HG03060 (cell line): ENCODE data around the gene HOXA7.

Experiments used
- ATAC-seq: cut with Tn5 transposase; IDR thresholded peaks from one replicate; pipeline ENCODE4 v1.9.1; 2021; ENCODE audit warnings: low read depth, moderate number of reproducible peaks; ENCODE audit not compliant: unreplicated experiment

Gene HOXA7

GRCh38 chr7:27111042-27111750, 45.3 kb downstream of the HOXA7 start:
- ATAC-seq = no peak

DNA sequence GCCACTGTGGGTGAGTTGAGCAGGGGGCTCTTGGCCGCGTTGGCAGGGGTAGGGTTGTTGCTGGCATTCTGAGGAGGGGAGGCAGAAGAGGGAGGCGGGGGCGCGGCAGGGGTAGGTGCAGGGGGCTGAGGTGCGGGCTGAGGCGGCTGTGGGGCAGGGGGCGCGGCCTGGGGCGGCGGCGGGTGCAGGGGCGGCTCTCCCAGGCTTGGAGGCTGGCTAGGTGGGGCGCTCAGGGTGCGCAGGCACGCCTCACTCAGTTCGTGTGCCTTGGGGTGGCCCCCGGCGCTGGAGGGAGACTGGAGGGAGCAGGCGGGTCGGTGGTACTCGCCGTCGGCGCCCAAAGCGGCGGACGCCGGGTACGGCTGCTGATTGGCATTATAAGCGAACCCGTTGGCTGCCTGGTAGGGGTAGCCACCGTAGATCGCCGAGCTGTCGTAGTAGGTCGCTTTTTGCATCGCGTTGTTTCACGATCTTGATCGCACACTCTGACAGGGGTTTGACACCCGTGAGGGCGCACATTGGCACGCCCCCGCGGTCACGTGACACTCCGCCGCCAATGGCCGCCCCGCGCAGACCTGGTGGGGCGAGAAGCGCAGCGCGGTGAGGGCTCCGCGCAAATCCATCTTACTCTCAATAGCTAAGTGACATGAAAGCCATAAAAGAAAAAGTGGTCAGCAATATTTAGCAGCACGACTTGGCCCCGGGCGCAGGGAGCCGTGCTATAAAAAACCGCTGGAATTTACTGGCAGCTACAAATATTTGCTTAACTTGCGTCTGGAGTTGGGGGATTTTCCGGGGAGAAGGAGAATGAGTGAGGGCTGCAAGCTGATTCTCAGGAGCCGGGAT, 46.1 kb downstream of the HOXA7 start:
- ATAC-seq = no peak

- ATAC-seq = no peak
Measured at GRCh38 chr7:27109466-27110185, 46.8 kb downstream of the HOXA7 start.

- no peak for ATAC-seq
Measured at GRCh38 chr7:27108390-27109127, 47.9 kb downstream of the HOXA7 start.

- no peak for ATAC-seq
Measured at GRCh38 chr7:27107391-27108381, 48.8 kb downstream of the HOXA7 start.

DNA sequence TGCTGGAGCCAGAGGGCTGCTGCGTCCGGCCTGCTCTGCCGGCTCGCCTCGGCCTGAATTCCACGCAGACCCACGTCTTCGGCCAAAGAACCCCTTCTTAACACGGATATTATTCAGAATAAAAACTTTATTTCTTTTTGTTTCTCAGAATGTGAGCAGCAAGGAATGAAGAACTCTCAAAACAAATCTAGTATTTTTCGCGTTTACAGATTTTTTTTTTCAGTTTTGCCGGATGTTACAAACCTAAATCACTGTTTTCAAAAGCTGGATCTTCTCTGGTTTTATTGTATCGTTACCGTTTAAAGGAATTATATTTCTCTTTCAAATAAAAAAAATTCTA, 49.6 kb downstream of the HOXA7 start:
- no peak for ATAC-seq

DNA sequence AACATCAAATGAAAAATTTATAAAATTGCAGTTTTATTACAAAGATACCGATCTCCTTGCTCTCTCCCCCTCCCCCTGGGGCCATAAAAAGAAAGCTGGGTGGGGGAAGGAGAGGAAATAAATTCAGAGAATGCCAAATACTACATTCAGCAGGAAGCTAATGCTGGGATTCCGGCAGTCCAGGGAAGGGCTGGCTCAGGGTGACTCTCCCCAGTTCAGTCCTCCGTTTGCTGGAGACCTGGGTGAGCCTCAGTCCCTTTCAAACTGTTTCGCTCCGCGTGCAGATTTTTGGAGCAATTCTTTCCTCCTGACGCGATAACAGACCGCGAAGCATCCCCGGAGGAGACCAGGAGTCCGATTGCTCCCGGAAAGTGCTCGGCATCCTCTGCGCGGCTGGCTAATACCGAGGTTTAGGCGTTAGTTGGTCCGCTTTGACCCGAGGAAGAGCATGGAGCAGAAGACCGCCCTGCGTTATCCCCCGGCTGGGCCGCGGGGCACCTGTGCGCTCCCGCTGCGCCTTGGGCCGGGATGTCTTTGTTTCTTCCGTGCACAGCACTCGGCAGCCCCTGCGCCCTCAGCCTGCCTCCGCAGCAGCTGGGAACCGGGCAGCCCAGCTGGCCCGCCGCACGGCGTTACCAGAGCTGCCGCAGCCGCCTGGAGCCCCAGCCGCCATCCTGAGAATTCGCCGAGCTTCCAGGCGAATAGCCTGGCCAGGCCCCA, 50.1 kb downstream of the HOXA7 start:
- no peak for ATAC-seq

- ATAC-seq = no peak
Measured at GRCh38 chr7:27105301-27106031, 51.0 kb downstream of the HOXA7 start.

DNA sequence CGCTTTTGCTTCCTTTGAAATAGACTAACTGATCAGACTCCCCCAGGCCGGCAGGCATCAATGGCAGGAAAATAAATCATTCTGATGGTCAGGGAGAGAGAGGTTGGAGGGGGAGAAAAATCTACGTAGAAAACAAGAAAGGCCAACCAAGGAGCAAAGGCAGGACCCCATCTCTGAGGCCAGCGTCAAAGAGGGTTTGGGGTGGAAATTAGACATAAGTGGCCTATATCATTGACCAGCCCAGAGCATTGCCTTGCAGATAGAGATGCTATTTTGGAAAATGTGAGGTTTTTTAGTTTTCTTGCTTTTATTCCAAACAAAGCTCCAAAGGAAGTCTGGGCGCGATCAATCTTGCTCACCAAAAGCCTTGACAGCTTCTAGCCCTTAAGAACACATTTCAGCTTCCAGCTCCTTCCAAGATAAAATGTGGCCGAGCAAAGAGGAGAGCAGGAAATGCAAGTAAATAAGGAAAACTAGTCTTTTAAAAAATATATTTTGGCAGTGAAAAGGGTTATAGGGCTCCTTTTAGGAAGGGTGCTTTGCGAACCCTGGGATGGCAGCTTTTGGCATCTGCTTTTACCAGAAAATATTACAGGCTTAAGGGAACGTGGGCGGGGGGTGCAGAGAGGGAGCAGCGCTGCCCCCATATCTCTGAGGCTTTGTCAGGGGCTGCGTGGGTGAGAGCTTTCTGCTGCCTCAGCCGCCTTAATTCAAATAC, 52.0 kb downstream of the HOXA7 start:
- no peak for ATAC-seq
